Hypothalamus (tissue), 51 donors: ENCODE data around the gene IGSF9B.

Source experiments
- DNase-seq, 51 donors: peaks; one replicate each; lab custom pipeline; 2025; lab: John Stamatoyannopoulos, UW

Gene IGSF9B

DNA sequence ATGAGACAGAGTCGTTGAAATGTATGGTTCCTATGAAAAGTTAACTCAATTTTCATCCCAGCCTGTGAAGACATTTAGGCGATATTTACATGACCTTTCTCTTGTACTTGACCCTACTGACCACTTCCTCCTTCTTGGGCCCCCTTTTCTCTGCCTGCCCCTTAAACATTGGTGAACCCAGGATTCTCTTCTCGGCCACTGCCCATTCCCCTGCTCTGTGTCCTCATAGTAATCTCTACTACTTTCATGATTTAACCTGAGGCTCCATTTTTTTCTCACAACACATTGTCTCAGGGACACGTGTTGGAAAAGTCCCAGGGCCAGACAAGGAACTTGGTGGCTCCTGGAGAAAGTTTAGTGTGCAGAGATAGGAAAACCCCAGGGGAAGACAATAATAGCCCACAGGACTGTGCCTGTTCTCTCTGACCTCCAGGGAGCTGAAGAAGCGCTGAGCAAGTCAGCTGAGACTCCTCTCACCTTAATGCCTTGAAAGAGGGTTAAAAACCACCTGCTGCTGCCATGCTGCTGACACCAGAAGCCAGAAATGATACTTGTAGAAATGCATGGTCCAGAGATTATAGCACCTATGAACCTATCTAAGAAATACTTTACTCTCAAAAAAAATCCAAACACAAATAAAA lies 69.0 kb downstream of the IGSF9B start:
- no peak for DNase-seq

DNA sequence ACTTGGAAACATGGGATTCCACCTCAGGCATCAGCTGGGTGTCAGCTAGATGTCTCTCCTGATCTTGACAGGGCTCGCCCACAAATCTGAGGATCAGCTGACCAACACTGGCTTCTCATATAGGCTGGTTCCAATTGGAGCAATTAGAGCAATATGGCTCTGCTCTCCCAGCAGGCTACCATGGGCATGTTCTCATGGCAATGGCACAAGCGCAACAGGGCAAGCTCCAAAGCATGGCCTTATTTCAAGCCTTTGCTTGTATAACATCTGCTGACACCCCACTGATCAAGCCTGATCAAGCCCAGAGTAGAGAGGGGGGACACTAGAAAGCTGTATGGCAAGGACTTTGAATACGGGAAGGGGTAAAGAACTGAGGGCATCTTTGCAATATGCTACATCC lies 70.7 kb downstream of the IGSF9B start:
- DNase-seq: no peak

DNA sequence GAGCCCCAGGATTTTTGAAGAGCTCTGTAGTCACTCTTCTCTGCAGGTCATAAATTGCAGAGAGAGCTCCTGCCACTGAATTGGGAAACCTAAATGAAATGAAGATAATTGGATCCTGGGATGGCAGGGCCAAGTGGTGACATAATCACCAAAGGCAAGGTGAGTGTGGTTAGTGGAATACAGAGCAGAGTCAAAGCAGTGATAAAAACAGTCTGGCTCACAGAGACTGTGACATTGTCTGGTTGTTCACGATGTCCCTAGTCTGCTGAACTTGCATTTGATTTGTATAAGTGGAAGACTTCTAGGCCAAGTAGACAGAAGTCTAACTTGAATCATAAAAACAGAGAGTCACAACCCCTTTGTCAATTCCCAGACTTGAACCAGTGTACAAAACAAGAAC lies 84.6 kb downstream of the IGSF9B start:
- no peak for DNase-seq

DNA sequence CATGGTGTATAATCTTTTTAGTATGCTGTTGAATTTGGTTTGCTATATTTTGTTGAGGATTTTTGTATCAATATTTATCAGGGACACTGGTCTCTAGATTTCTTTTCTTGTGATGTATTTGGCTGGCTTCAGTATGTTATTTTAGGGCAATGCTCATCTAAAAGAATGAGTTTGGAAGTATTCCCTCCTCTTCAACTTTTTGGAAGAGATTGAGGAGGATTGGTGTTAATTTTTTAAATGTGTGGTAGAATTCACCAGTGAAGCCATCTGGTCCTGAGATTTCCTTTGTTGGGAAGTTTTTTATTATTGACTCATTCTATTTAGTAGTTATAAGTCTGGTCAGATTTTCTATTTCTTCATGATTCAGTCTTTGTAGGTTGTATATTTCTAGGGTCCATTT lies 89.3 kb downstream of the IGSF9B start:
- no peak for DNase-seq

DNA sequence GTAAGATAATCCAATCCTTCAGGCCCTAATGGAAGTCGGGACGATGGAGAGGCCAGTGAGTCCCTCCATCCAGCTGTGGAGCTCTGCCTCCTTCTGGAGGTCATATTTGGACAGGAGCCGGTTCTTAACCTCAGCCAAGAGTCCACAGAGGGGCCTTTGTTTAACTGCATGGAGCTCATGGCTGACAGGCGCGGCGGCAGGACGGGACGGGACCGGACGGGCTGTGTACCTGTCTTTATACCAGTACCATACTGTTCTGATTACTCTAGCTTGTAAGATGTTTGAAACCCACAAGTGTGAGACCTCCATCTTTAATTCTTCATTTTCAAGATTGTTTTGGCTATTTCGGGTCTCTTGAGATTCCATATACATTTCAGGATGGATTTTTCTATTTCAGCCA lies 91.3 kb downstream of the IGSF9B start:
- no peak for DNase-seq

DNA sequence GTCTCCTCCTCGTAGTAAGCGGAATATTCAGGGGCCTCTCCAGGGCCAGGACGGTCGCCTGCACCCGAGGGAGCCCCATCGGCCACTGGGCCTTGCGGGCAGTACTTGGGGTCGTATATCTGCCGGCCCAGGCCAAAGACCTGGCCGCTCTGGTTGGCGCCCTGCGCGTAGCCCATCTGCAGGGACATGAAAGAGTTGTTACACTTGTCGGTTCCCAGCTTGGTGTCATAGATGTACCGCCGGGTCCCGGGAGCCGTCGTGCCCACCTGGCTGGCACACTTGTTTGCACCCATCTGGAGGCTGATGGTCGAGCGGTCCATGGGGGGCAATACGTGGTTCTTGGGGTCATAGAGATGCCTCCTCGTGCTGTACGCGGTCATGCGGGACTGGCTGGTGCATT lies 92.0 kb downstream of the IGSF9B start:
- DNase-seq: no peak

DNA sequence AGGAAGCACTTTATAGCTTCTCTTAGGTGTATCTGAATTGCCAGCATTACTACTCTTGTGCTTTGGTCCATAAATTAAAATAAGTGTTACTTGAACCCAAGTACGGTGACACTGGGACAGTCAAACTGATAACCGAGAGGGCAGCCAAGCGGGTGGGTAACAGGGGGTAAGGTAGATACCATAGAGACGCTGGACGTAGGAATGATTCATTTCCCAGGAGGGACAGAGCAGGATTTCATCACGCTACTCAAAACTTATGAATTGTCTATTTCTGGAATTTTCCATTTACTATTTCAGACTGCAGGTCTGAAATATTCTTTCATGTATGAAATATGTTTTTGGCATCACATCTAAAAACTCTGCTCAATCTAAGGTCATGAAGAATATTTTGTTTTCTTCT lies 96.6 kb downstream of the IGSF9B start:
- DNase-seq: no peak
